Measurements from ENCODE around the gene ZKSCAN4.

Gene ZKSCAN4

GRCh38 chr6:28258877-28259777 is 7.1 kb upstream of the ZKSCAN4 start, which contains the start of gene NKAPL:
NKAPL (plus strand) TSS chr6:28259297; CDS start chr6:28259372, 75 bp downstream.
- intact Hi-C loops (cut with DNase I; ENCODE audit: low total_unique reads), result loop anchor here (10.0 kb wide), 1 partner anchor 96 kb away; no protein-coding TSS in a partner anchor
- peak; percentile 62 to 86 for DNase-seq
- Histone ChIP-seq H3K36me3 (no peaks in the 10 kb centered on the region), H3K9me3 (peaks cover 0 to 13% (median 6%) of the 10 kb centered on the region in 3 donors), H3K4me1 (peaks cover 0 to 9% (median 3%) of the 10 kb centered on the region in 4 donors), H3K27me3 (no peaks in the 10 kb centered on the region), H3K27ac (no peak within 1 kb of the TSS), H3K4me3 (peak within 1 kb of the TSS; percentile 48 to 56)
- TF ChIP-seq, protein P1, sequence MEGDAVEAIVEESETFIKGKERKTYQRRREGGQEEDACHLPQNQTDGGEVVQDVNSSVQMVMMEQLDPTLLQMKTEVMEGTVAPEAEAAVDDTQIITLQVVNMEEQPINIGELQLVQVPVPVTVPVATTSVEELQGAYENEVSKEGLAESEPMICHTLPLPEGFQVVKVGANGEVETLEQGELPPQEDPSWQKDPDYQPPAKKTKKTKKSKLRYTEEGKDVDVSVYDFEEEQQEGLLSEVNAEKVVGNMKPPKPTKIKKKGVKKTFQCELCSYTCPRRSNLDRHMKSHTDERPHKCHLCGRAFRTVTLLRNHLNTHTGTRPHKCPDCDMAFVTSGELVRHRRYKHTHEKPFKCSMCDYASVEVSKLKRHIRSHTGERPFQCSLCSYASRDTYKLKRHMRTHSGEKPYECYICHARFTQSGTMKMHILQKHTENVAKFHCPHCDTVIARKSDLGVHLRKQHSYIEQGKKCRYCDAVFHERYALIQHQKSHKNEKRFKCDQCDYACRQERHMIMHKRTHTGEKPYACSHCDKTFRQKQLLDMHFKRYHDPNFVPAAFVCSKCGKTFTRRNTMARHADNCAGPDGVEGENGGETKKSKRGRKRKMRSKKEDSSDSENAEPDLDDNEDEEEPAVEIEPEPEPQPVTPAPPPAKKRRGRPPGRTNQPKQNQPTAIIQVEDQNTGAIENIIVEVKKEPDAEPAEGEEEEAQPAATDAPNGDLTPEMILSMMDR (IDR thresholded peaks at IDR 0.05), result no peak

DNA sequence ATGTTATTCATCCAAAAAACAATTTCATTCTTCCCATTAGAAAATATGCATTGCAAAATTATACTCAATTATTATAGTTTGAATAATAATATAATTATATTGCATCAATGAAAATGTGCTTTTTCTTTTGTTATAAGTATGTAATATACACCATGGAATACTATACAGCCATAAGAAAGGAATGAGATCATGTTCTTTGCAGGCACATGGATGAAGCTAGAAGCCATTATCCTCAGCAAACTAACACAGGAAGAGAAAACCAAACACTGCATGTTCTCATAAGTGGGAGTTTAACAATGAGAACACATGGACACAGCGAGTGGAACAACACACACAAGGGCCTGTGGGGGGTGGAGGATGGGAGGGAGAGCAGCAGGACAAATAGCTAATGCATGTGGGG is 5.0 kb upstream of the ZKSCAN4 start:
- Histone ChIP-seq H3K4me1 (peaks cover 0 to 15% (median 9%) of the 10 kb centered on the region in 4 donors), H3K27me3 (no peaks in the 10 kb centered on the region), H3K36me3 (no peaks in the 10 kb centered on the region), H3K9me3 (peaks cover 0 to 13% (median 6%) of the 10 kb centered on the region in 3 donors), H3K27ac (no peak overlapping the region), H3K4me3 (no peak overlapping the region)
- no peak for DNase-seq
- intact Hi-C loops (cut with DNase I; ENCODE audit: low total_unique reads), result loop anchor here (10.0 kb wide), 1 partner anchor 98 kb away; no protein-coding TSS in a partner anchor
- TF ChIP-seq, protein P1 (IDR thresholded peaks at IDR 0.05), result no peak

- Histone ChIP-seq H3K4me1 (peaks cover 0 to 28% (median 16%) of the 10 kb centered on the region in 4 donors), H3K9me3 (peaks cover 0 to under 1% (median under 1%) of the 10 kb centered on the region in 3 donors), H3K27ac (no peak overlapping the region), H3K36me3 (peaks cover 0 to under 1% (median under 1%) of the 10 kb centered on the region in 3 donors), H3K4me3 (no peak overlapping the region), H3K27me3 (no peaks in the 10 kb centered on the region)
- TF ChIP-seq, protein P1 (IDR thresholded peaks at IDR 0.05), result no peak
- intact Hi-C loops (cut with DNase I; ENCODE audit: low total_unique reads), result loop anchor here (10.0 kb wide), 1 partner anchor 101 kb away; no protein-coding TSS in a partner anchor
- no peak for DNase-seq
These were observed 2.1 kb upstream of the ZKSCAN4 start for GRCh38 chr6:28254121-28254519.

DNA sequence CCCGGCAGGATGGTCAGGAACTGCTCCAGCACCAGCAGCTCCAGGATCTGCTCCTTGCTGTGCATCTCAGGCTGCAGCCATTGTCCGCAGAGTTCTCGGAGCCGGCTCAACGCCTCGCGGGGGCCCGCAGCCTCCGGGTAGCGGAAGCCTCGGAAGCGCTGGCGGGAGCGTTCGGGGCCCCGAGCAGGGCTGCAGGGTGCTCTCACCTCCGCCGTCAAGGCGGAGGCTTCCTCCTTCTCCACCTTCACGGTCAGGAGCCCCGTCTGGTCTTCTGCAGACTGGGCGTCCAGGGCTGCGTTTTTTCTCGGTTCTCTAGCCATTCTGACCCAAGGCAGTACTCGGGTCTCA is 434 bp downstream of the ZKSCAN4 start:
- H3K27me3 ChIP-seq, result no peaks in the 10 kb centered on the region
- TF ChIP-seq, protein P1 (IDR thresholded peaks at IDR 0.05), result no peak
- peak overlapping the region; percentile 74 to 89 for H3K4me3 ChIP-seq
- intact Hi-C loops (cut with DNase I; ENCODE audit: low total_unique reads), result loop anchor here (10.0 kb wide), 1 partner anchor 103 kb away; no protein-coding TSS in a partner anchor
- H3K4me1 ChIP-seq, result peaks cover 0 to 24% (median 16%) of the 10 kb centered on the region in 4 donors
- no peak for DNase-seq
- H3K9me3 ChIP-seq, result no peaks in the 10 kb centered on the region
- H3K27ac ChIP-seq, result peak overlapping the region; percentile 59 to 60
- peaks cover 8 to 26% (median 14%) of the 10 kb centered on the region in 3 donors for H3K36me3 ChIP-seq

DNA sequence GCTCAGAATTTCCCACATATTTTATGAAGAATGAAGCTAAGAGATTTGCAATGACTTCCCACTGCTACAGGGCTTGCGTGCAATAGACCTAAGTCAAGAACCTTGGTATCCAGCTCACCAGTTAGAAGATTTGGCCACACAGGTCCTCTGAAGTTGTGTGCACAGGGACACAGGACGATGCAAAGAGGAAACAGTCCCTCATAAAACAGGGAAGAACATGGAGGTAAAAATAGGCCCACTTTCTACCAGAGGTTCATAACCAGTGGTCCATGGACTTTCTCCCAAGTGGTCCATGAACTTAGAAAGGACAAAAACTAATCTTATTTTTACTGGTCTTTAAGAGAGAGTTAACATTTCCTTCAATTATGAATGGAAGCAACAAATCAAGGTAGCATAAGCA is 1.3 kb downstream of the ZKSCAN4 start:
- Histone ChIP-seq H3K4me3 (peak overlapping the region; percentile 74 to 89), H3K27me3 (no peaks in the 10 kb centered on the region), H3K27ac (no peak overlapping the region), H3K4me1 (peaks cover 0 to 24% (median 16%) of the 10 kb centered on the region in 4 donors), H3K9me3 (no peaks in the 10 kb centered on the region), H3K36me3 (peaks cover 17 to 35% (median 21%) of the 10 kb centered on the region in 3 donors)
- no peak for DNase-seq
- intact Hi-C loops (cut with DNase I; ENCODE audit: low total_unique reads), result loop anchor here (10.0 kb wide), 1 partner anchor 104 kb away; no protein-coding TSS in a partner anchor
- TF ChIP-seq, protein P1 (IDR thresholded peaks at IDR 0.05), result no peak

All from tibial artery (tissue), 4 donors.